GM23338 (cell line): ENCODE results near the gene FAM131A. TPM values are rescaled to one million over a fixed set of nuclear protein-coding genes. Genes with fewer than 3 reads are reported as not detected.
A peak's percentile ranks its signal among the peaks of the same experiment; 100 is the strongest.

Source experiments
- ATAC-seq: fragments of 200-7000 bp; cut with Tn5 transposase; 3 replicates; pipeline ENCODE4 v1.9.1; 2020
- DNase-seq: peaks from one replicate; pipeline ENCODE4 v3.0.0-alpha.2; 2015; ENCODE audit warnings: low spot score
- H2AFZ ChIP-seq: fragments of 200-600 bp; sonication (generic); 2 replicates; pipeline ENCODE4 v1.8.0; 2016; ENCODE audit warnings: antibody characterized with exemption, mild to moderate bottlenecking, moderate library complexity
- H3F3A ChIP-seq: fragments of 200-600 bp; sonication (generic); replicated peaks from 2 replicates; pipeline ENCODE4 v1.8.0; 2017; ENCODE audit warnings: antibody characterized with exemption, mixed run types, low read depth
- H3K27ac ChIP-seq: fragments of 200-600 bp; sonication (generic); 2 replicates; pipeline ENCODE4 v1.6.1; 2016; ENCODE audit warnings: low read depth
- H3K27me3 ChIP-seq: fragments of 200-600 bp; sonication (generic); 2 replicates; pipeline ENCODE4 v1.8.0; 2016; ENCODE audit warnings: mild to moderate bottlenecking, mixed run types, moderate library complexity; ENCODE audit not compliant: insufficient read depth
- H3K36me3 ChIP-seq: fragments of 200-600 bp; sonication (generic); 2 replicates; pipeline ENCODE4 v1.8.0; 2016; ENCODE audit warnings: mild to moderate bottlenecking; ENCODE audit not compliant: insufficient read depth
- H3K4me1 ChIP-seq: fragments of 200-600 bp; sonication (generic); 2 replicates; pipeline ENCODE4 v1.8.0; 2016; ENCODE audit warnings: mild to moderate bottlenecking, moderate library complexity; ENCODE audit not compliant: insufficient read depth
- H3K4me2 ChIP-seq: fragments of 200-600 bp; sonication (generic); 2 replicates; pipeline ENCODE4 v1.7.1; 2017; ENCODE audit warnings: mixed run types
- H3K4me3 ChIP-seq: fragments of 200-600 bp; sonication (generic); 2 replicates; pipeline ENCODE4 v1.6.1; 2016; ENCODE audit warnings: mixed run types
- H3K79me2 ChIP-seq: fragments of 200-600 bp; sonication (generic); replicated peaks from 2 replicates; pipeline ENCODE4 v1.8.0; 2017; ENCODE audit warnings: mild to moderate bottlenecking; ENCODE audit not compliant: insufficient read depth
- H3K9me2 ChIP-seq: fragments of 200-600 bp; sonication (generic); 2 replicates; pipeline ENCODE4 v1.8.0; 2017; ENCODE audit not compliant: insufficient read depth
- H4K20me1 ChIP-seq: fragments of 200-600 bp; sonication (generic); replicated peaks from 2 replicates; pipeline ENCODE4 v1.8.0; 2017; ENCODE audit warnings: mild to moderate bottlenecking; ENCODE audit not compliant: insufficient read depth
- H3K27ac Mint-ChIP-seq: 2 replicates; pipeline ENCODE4 v1.8.0; 2020; ENCODE audit warnings: inconsistent platforms, mild to moderate bottlenecking, moderate library complexity, mixed read lengths
- H3K27me3 Mint-ChIP-seq: 3 replicates; pipeline ENCODE4 v1.8.0; 2022; ENCODE audit warnings: low read depth, mild to moderate bottlenecking, moderate library complexity, mixed read lengths, inconsistent platforms; ENCODE audit not compliant: insufficient read depth, poor library complexity
- H3K36me3 Mint-ChIP-seq: 3 replicates; pipeline ENCODE4 v1.8.0; 2021; ENCODE audit warnings: low read depth, mild to moderate bottlenecking, inconsistent platforms, moderate library complexity, mixed read lengths
- H3K4me1 Mint-ChIP-seq: 3 replicates; pipeline ENCODE4 v1.8.0; 2020; ENCODE audit warnings: mild to moderate bottlenecking, inconsistent platforms, mixed read lengths
- H3K4me3 Mint-ChIP-seq: 3 replicates; pipeline ENCODE4 v1.8.0; 2021; ENCODE audit warnings: moderate library complexity, mild to moderate bottlenecking, inconsistent platforms, mixed read lengths
- H3K9me3 Mint-ChIP-seq: 3 replicates; pipeline ENCODE4 v1.8.0; 2020; ENCODE audit warnings: moderate library complexity, mild to moderate bottlenecking, inconsistent platforms, mixed read lengths
- CREB1 ChIP-seq: fragments of 250-450 bp; sonication (Bioruptor Pico); IDR thresholded peaks from 2 replicates; pipeline ENCODE4 v1.5.0; 2020; ENCODE audit warnings: low read depth, mild to moderate bottlenecking, moderate library complexity
- CTCF ChIP-seq, 2 experiments: fragments of 200-600 bp in 1 of 2; sonication (generic) in 1 of 2; conservative IDR thresholded peaks; 2 replicates each; pipeline versions ENCODE4 v1.5.1 to v1.6.1; 2016 to 2017; ENCODE audit warnings: antibody characterized with exemption in 2 of 2, low read depth in 2 of 2, mild to moderate bottlenecking in 2 of 2, moderate library complexity in 1 of 2
- ETS1 ChIP-seq: IDR thresholded peaks from 2 replicates; pipeline ENCODE4 v1.6.1; 2016; ENCODE audit warnings: antibody characterized with exemption
- EZH2phosphoT487 ChIP-seq: fragments of 200-600 bp; sonication (generic); IDR thresholded peaks from one replicate; pipeline ENCODE4 v1.8.1; 2018; ENCODE audit warnings: antibody characterized with exemption; ENCODE audit not compliant: unreplicated experiment
- JUNB ChIP-seq: IDR thresholded peaks from one replicate; pipeline ENCODE4 v1.6.1; 2016; ENCODE audit warnings: antibody characterized with exemption; ENCODE audit not compliant: unreplicated experiment
- NANOG ChIP-seq: IDR thresholded peaks from 2 replicates; pipeline ENCODE4 v1.6.1; 2016; ENCODE audit warnings: antibody characterized with exemption, borderline replicate concordance
- POLR2AphosphoS5 ChIP-seq: IDR thresholded peaks from 2 replicates; pipeline ENCODE4 v1.6.1; 2016; ENCODE audit warnings: antibody characterized with exemption, low read depth
- REST ChIP-seq: IDR thresholded peaks from one replicate; pipeline ENCODE4 v1.6.1; 2018; ENCODE audit warnings: antibody characterized with exemption; ENCODE audit not compliant: unreplicated experiment
- ZNF331 ChIP-seq: fragments of 250-450 bp; sonication (Bioruptor Pico); IDR thresholded peaks from 2 replicates; pipeline ENCODE4 v1.5.0; 2020; ENCODE audit warnings: low read depth, mild to moderate bottlenecking, moderate library complexity
- ZNF462 ChIP-seq: fragments of 250-450 bp; sonication (Bioruptor Pico); IDR thresholded peaks from 2 replicates; pipeline ENCODE4 v1.5.0; 2020; ENCODE audit warnings: mild to moderate bottlenecking, moderate library complexity
- polyA plus RNA-seq: library from polyadenylated mRNA; unstranded; fragments of >200 nt; fragmentation: Nextera tagmentation; extraction: Ambion mirVana; gene quantifications from 2 replicates; pipeline ENCODE4 v1.2.1, GENCODE V29; 2016
- total RNA-seq: library from RNA; depleted of rRNA; stranded (reverse); fragments of >200 nt; shearing (Covaris generic); gene quantifications from 2 replicates; pipeline ENCODE4 v1.2.3, GENCODE V29; 2014

The FAM131A gene
- total and polyA plus RNA-seq, 2 experiments from 2014 or later, result 6.7 to 31.8 TPM

- TF ChIP-seq ZNF462 (no peak), CREB1 (CRISPR knock-in tag) (no peak), ZNF331 (CRISPR knock-in tag) (no peak), EZH2phosphoT487 (no peak), POLR2AphosphoS5 (no peak)
These were observed 37.7 kb upstream of the FAM131A start (continued) for GRCh38 chr3:184299488-184300377.

GRCh38 chr3:184300378-184300720 lies 37.1 kb upstream of the FAM131A start:
- peaks cover 41% of the 10 kb centered on the region for H3K79me2 ChIP-seq
- no peak overlapping the region for H3K27ac Mint-ChIP-seq
- peaks cover 7% of the 10 kb centered on the region; the same call in 1 of the 2 replicates for H3K4me1 ChIP-seq
- H4K20me1 ChIP-seq, result peaks cover 21% of the 10 kb centered on the region
- peak overlapping the region; percentile 99 for H3K4me2 ChIP-seq
- peaks cover 37% of the 10 kb centered on the region for H3K36me3 ChIP-seq
- H3K4me1 Mint-ChIP-seq, result peaks cover 10% of the 10 kb centered on the region
- no peaks in the 10 kb centered on the region for H3K9me2 ChIP-seq
- H3F3A ChIP-seq, result peaks cover 15% of the 10 kb centered on the region; the same call in 1 of the 2 replicates
- H3K4me3 ChIP-seq, result peak overlapping the region; percentile 98
- H2AFZ ChIP-seq, result no peak overlapping the region
- no peaks in the 10 kb centered on the region for H3K27me3 ChIP-seq
- H3K27me3 Mint-ChIP-seq, result peaks cover 10% of the 10 kb centered on the region
- ATAC-seq (no peak), DNase-seq (no peak)
- H3K27ac ChIP-seq, result peak overlapping the region; percentile 45; the same call in 1 of the 2 replicates
- no peaks in the 10 kb centered on the region for H3K9me3 Mint-ChIP-seq
- H3K4me3 Mint-ChIP-seq, result peak overlapping the region; percentile 99
- H3K36me3 Mint-ChIP-seq, result peaks cover 60% of the 10 kb centered on the region
- no peak for TF ChIP-seq CTCF (conservative IDR thresholded peaks at IDR 0.05; ENCODE audit: low read depth in 2 of 2)
- TF ChIP-seq NANOG, result no peak
- no peak for TF ChIP-seq CREB1 (CRISPR knock-in tag)
- TF ChIP-seq JUNB, result no peak
- TF ChIP-seq REST, result no peak
- TF ChIP-seq ETS1, result no peak
